Vagina (tissue), 2 donors: Measurements from ENCODE around the gene RBPJL. TPM values are rescaled to one million over a fixed set of nuclear protein-coding genes. Genes with fewer than 3 reads are reported as not detected.

Experiments used
- DNase-seq, 2 donors: peaks; one replicate each; pipeline ENCODE4 v3.0.0-alpha.2; 2017; ENCODE audit errors: extremely low spot score in 2 of 2
- H3K27ac ChIP-seq: fragments of 200-600 bp; sonication (generic); one replicate; pipeline ENCODE4 v1.5.1; 2019
- H3K27me3 ChIP-seq: fragments of 200-600 bp; sonication (generic); one replicate; pipeline ENCODE4 v1.5.1; 2019
- H3K36me3 ChIP-seq, 2 donors: fragments of 200-600 bp; sonication (generic); one replicate each; pipeline ENCODE4 v1.5.1; 2017 to 2019
- H3K4me1 ChIP-seq: fragments of 200-600 bp; sonication (generic); one replicate; pipeline ENCODE4 v1.5.1; 2019
- H3K4me3 ChIP-seq, 2 donors: fragments of 200-600 bp; sonication (generic); 1 replicate in 1 of 2; 2 replicates in 1 of 2; pipeline ENCODE4 v1.5.1; 2016 to 2019
- H3K9me3 ChIP-seq: fragments of 200-600 bp; sonication (generic); one replicate; pipeline ENCODE4 v1.5.1; 2019
- CTCF ChIP-seq, 3 experiments: fragments of 450-650 bp in 2 of 3; fragments of 200-600 bp in 1 of 3; sonication (generic) in 1 of 3; IDR thresholded peaks; one replicate each; pipeline ENCODE4 v1.5.1; 2017 to 2019; ENCODE audit warnings: antibody characterized with exemption in 3 of 3, mild to moderate bottlenecking in 2 of 3, moderate library complexity in 2 of 3
- POLR2A ChIP-seq, 2 donors: fragments of 450-650 bp; IDR thresholded peaks; one replicate each; pipeline ENCODE4 v1.6.1; 2017; ENCODE audit warnings: antibody characterized with exemption in 2 of 2, mild to moderate bottlenecking in 2 of 2, moderate library complexity in 2 of 2
- POLR2AphosphoS5 ChIP-seq, 2 donors: sonication (generic); formaldehyde crosslinking; IDR thresholded peaks; one replicate each; pipeline ENCODE4 v1.9.0; 2017; ENCODE audit warnings: antibody characterized with exemption in 2 of 2, mild to moderate bottlenecking in 2 of 2, low read depth in 1 of 2; ENCODE audit not compliant: insufficient read depth in 1 of 2
- intact Hi-C: fragments of 100-400 bp; cut with DNase I; formaldehyde crosslinking; loops from one replicate; pipeline ENCODE4 v1.15.1; 2023
- total RNA-seq: library from RNA; depleted of rRNA; stranded (reverse); fragments of >200 nt; gene quantifications from one replicate; pipeline ENCODE4 v1.2.3, GENCODE V29; 2016

RBPJL gene
- total RNA-seq, 1 donor from 2014 or later, result not detected

- Histone ChIP-seq H3K9me3 (no peaks in the 10 kb centered on the region), H3K36me3 (no peaks in the 10 kb centered on the region), H3K4me3 (no peak overlapping the region), H3K4me1 (peaks cover 10% of the 10 kb centered on the region), H3K27me3 (no peaks in the 10 kb centered on the region), H3K27ac (no peak overlapping the region)
- TF ChIP-seq CTCF (IDR thresholded peaks at IDR 0.05), result no peak
- no peak for TF ChIP-seq POLR2AphosphoS5 (IDR thresholded peaks at IDR 0.05; ENCODE audit: insufficient read depth in 1 of 2, low read depth in 1 of 2)
- no peak for TF ChIP-seq POLR2A (IDR thresholded peaks at IDR 0.05)
- DNase-seq, result no peak
- intact Hi-C loops, result no loop called here
These were observed 17.8 kb upstream of the RBPJL start for GRCh38 chr20:45288860-45289259.

GRCh38 chr20:45289942-45290676 is 16.5 kb upstream of the RBPJL start:
- Histone ChIP-seq H3K9me3 (no peaks in the 10 kb centered on the region), H3K27me3 (no peaks in the 10 kb centered on the region), H3K36me3 (no peaks in the 10 kb centered on the region), H3K4me1 (peaks cover 13% of the 10 kb centered on the region), H3K4me3 (no peak overlapping the region), H3K27ac (no peak overlapping the region)
- intact Hi-C loops, result no loop called here
- no peak for DNase-seq
- TF ChIP-seq CTCF (IDR thresholded peaks at IDR 0.05) (peak in 1 of 3 experiments; percentile 0), POLR2A (IDR thresholded peaks at IDR 0.05) (no peak)

GRCh38 chr20:45290677-45291355 is 15.8 kb upstream of the RBPJL start:
- Histone ChIP-seq H3K27ac (no peak overlapping the region), H3K9me3 (no peaks in the 10 kb centered on the region), H3K36me3 (no peaks in the 10 kb centered on the region), H3K27me3 (peaks cover 5% of the 10 kb centered on the region), H3K4me3 (no peak overlapping the region), H3K4me1 (peaks cover 13% of the 10 kb centered on the region)
- intact Hi-C loops, result no loop called here
- TF ChIP-seq POLR2AphosphoS5 (IDR thresholded peaks at IDR 0.05; ENCODE audit: insufficient read depth in 1 of 2, low read depth in 1 of 2) (no peak), POLR2A (IDR thresholded peaks at IDR 0.05) (no peak), CTCF (IDR thresholded peaks at IDR 0.05) (peak; percentile 63 to 77 (median 72))
- DNase-seq, result no peak

GRCh38 chr20:45291526-45291925 is 15.1 kb upstream of the RBPJL start:
- intact Hi-C loops, result no loop called here
- H3K27me3 ChIP-seq, result peaks cover 5% of the 10 kb centered on the region

More at GRCh38 chr20:45291526-45291925, 15.1 kb upstream of the RBPJL start:
- Histone ChIP-seq H3K27ac (no peak overlapping the region), H3K9me3 (no peaks in the 10 kb centered on the region), H3K4me3 (no peak overlapping the region), H3K36me3 (no peaks in the 10 kb centered on the region), H3K4me1 (peaks cover 13% of the 10 kb centered on the region)
- DNase-seq, result no peak
- TF ChIP-seq POLR2AphosphoS5 (IDR thresholded peaks at IDR 0.05; ENCODE audit: insufficient read depth in 1 of 2, low read depth in 1 of 2) (no peak), CTCF (IDR thresholded peaks at IDR 0.05) (no peak)
